Pons (tissue), 1 donor: Measurements from ENCODE around the gene PRKG1.
"Not testable (repeated sequence)": the region's sequence is repeated elsewhere in the genome, so short reads cannot be mapped to it uniquely, and the experiment has no call there.

Source experiments
- DNase-seq: peaks from one replicate; pipeline ENCODE4 v3.0.0-alpha.2; 2016; ENCODE audit warnings: low spot score

PRKG1 gene

GRCh38 chr10:51321980-51322379 is 247.7 kb downstream of the PRKG1 start:
- DNase-seq, result no peak

- no peak for DNase-seq
Observed at GRCh38 chr10:51325649-51326048, 251.4 kb downstream of the PRKG1 start.

GRCh38 chr10:51326174-51326573 is 251.9 kb downstream of the PRKG1 start:
- DNase-seq, result no peak

- DNase-seq, result no peak
Observed at GRCh38 chr10:51327432-51327831, 253.1 kb downstream of the PRKG1 start.

- DNase-seq, result no peak
Observed at GRCh38 chr10:51340366-51340765, 266.1 kb downstream of the PRKG1 start.

- DNase-seq, result no peak
Observed at GRCh38 chr10:51340845-51341610, 266.7 kb downstream of the PRKG1 start.

GRCh38 chr10:51341745-51342144 is 267.5 kb downstream of the PRKG1 start:
- DNase-seq, result not testable (repeated sequence)

GRCh38 chr10:51342381-51342780 is 268.1 kb downstream of the PRKG1 start:
- DNase-seq, result no peak

GRCh38 chr10:51343391-51343790 is 269.1 kb downstream of the PRKG1 start:
- no peak for DNase-seq

- no peak for DNase-seq
Observed at GRCh38 chr10:51344371-51344770, 270.1 kb downstream of the PRKG1 start.

GRCh38 chr10:51348622-51349021 is 274.3 kb downstream of the PRKG1 start:
- no peak for DNase-seq

GRCh38 chr10:51357170-51357569 is 282.9 kb downstream of the PRKG1 start:
- no peak for DNase-seq

GRCh38 chr10:51358227-51358626 is 283.9 kb downstream of the PRKG1 start:
- DNase-seq, result no peak

GRCh38 chr10:51363415-51363814 is 289.1 kb downstream of the PRKG1 start:
- DNase-seq, result no peak

GRCh38 chr10:51364674-51365073 is 290.4 kb downstream of the PRKG1 start:
- DNase-seq, result no peak

GRCh38 chr10:51366044-51366443 is 291.8 kb downstream of the PRKG1 start:
- no peak for DNase-seq

- no peak for DNase-seq
Observed at GRCh38 chr10:51367127-51367526, 292.8 kb downstream of the PRKG1 start.

GRCh38 chr10:51367694-51368093 is 293.4 kb downstream of the PRKG1 start:
- DNase-seq, result no peak

- DNase-seq, result no peak
Observed at GRCh38 chr10:51368943-51369342, 294.7 kb downstream of the PRKG1 start.

GRCh38 chr10:51369903-51370302 is 295.6 kb downstream of the PRKG1 start:
- no peak for DNase-seq

GRCh38 chr10:51371743-51372142 is 297.5 kb downstream of the PRKG1 start:
- DNase-seq, result no peak

GRCh38 chr10:51375790-51376189 is 301.5 kb downstream of the PRKG1 start:
- no peak for DNase-seq

GRCh38 chr10:51377070-51377931 is 303.0 kb downstream of the PRKG1 start:
- DNase-seq, result no peak
